Memory B cell (primary cell): Measurements from ENCODE around the gene TEC.
A peak's percentile ranks its signal among the peaks of the same experiment; 100 is the strongest.
"Not testable (repeated sequence)": the region's sequence is repeated elsewhere in the genome, so short reads cannot be mapped to it uniquely, and the experiment has no call there.

Experiments
- ATAC-seq: fragments of 150-1000 bp; cut with Tn5 transposase; 2 replicates; pipeline ENCODE4 v1.10.0; 2021; ENCODE audit warnings: low read depth, mild to moderate bottlenecking, moderate library complexity
- DNase-seq, 2 donors: peaks; one replicate each; pipeline ENCODE4 v3.0.0; 2022; ENCODE audit warnings: low spot score in 2 of 2
- H3K27ac Mint-ChIP-seq: one replicate; pipeline ENCODE4 v1.8.0; 2022; ENCODE audit warnings: mild to moderate bottlenecking, moderate library complexity, mixed read lengths
- H3K27me3 Mint-ChIP-seq: one replicate; pipeline ENCODE4 v1.8.0; 2022; ENCODE audit warnings: mixed read lengths
- H3K36me3 Mint-ChIP-seq: one replicate; pipeline ENCODE4 v1.8.0; 2022; ENCODE audit warnings: mild to moderate bottlenecking, mixed read lengths
- H3K4me1 Mint-ChIP-seq: one replicate; pipeline ENCODE4 v1.8.0; 2022; ENCODE audit warnings: mixed read lengths
- H3K4me3 Mint-ChIP-seq: one replicate; pipeline ENCODE4 v1.8.0; 2022; ENCODE audit warnings: mild to moderate bottlenecking, moderate library complexity, mixed read lengths
- H3K9me3 Mint-ChIP-seq: one replicate; pipeline ENCODE4 v1.8.0; 2022; ENCODE audit warnings: mixed read lengths

Gene TEC

DNA sequence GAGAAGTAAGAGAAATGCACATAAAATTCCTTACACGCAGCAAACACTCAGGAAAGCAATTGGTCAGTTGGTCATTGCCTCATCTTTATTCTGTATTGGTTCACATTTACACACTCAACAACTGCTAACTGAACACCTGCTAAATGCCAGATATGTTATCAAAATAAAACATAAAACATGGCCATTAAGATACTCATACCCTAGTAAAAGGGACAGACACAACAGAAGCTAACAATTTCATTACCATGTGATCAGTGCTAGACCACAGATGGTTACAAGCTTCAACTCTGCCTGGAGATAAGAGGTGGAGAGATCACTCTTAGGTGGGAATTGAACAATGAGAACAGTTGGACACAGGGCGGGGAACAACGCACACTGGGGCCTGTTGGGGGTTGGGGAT, 26.2 kb downstream of the TEC start:
- Mint-ChIP-seq H3K27ac (no peak overlapping the region), H3K27me3 (no peaks in the 10 kb centered on the region), H3K36me3 (peaks cover 8% of the 10 kb centered on the region), H3K4me1 (peaks cover 33% of the 10 kb centered on the region), H3K4me3 (no peak overlapping the region), H3K9me3 (no peaks in the 10 kb centered on the region)
- ATAC-seq (no peak), DNase-seq (no peak)

GRCh38 chr4:48242511-48243195, 27.0 kb downstream of the TEC start:
- no peak for ATAC-seq
- no peak overlapping the region for H3K27ac Mint-ChIP-seq
- no peak for DNase-seq
- no peaks in the 10 kb centered on the region for H3K27me3 Mint-ChIP-seq
- H3K9me3 Mint-ChIP-seq = no peaks in the 10 kb centered on the region
- H3K36me3 Mint-ChIP-seq = peaks cover 8% of the 10 kb centered on the region
- peaks cover 27% of the 10 kb centered on the region for H3K4me1 Mint-ChIP-seq
- H3K4me3 Mint-ChIP-seq = no peak overlapping the region

DNA sequence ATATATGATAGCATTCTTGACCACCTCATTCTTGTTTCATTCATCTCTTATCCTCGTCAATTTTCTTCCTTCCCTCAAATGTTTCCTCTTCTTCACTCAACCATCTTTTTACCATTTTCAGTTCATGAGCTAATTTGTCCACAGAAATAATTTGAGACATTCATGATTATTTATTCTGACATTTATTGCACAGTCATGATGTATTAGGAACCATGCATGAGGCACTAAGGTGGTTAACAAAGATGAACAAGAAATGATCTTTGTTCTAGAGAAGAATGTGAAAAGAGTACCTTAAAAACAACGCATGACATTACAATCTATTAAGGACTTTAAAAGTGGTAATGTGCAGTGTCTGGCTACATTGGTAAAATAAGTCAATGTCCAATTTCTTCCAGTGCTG, 27.9 kb downstream of the TEC start:
- no peak for DNase-seq
- peaks cover 8% of the 10 kb centered on the region for H3K36me3 Mint-ChIP-seq
- H3K4me3 Mint-ChIP-seq = no peak overlapping the region
- H3K27me3 Mint-ChIP-seq = no peaks in the 10 kb centered on the region
- ATAC-seq = no peak
- H3K4me1 Mint-ChIP-seq = peaks cover 25% of the 10 kb centered on the region
- no peak overlapping the region for H3K27ac Mint-ChIP-seq
- no peaks in the 10 kb centered on the region for H3K9me3 Mint-ChIP-seq

DNA sequence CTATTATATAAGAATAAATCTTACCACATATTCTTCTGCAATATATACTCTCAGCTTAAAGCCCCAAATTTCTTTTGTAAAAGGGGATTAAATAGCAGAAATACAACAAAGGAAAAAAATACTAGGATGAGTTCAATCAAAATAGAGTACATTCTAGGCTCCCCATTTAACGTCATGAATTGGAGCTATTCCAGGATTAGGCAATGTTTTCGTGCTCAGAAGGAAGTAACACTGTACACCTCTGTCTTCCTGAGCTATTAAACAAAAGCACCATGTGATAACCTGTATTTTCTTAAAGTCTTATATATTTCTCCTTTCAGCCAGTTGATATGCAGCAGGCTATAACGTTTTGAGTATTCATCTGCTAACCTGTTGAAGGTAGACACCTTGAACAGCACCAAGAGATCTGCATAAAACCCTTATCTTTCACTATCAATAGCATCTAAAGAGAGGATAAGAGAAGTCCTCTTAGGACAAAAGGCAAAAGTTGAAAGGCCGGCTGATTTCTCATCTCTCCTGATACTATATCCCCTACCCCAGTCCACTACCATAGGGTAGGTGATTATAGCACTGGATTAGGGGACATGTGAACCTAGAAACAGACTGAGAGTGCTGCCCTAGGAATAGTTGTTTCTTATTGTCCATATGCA, 31.5 kb downstream of the TEC start:
- no peak overlapping the region for H3K4me3 Mint-ChIP-seq
- DNase-seq (no peak), ATAC-seq (no peak)
- H3K4me1 Mint-ChIP-seq = peaks cover 26% of the 10 kb centered on the region
- peaks cover 4% of the 10 kb centered on the region for H3K36me3 Mint-ChIP-seq
- H3K9me3 Mint-ChIP-seq = peaks cover 2% of the 10 kb centered on the region
- peak overlapping the region; percentile 50 for H3K27ac Mint-ChIP-seq
- H3K27me3 Mint-ChIP-seq = no peaks in the 10 kb centered on the region

- H3K36me3 Mint-ChIP-seq = peaks cover 7% of the 10 kb centered on the region
- H3K27me3 Mint-ChIP-seq = no peaks in the 10 kb centered on the region
- ATAC-seq (no peak), DNase-seq (no peak)
- peaks cover 2% of the 10 kb centered on the region for H3K9me3 Mint-ChIP-seq
- no peak overlapping the region for H3K4me3 Mint-ChIP-seq
- H3K4me1 Mint-ChIP-seq = peaks cover 18% of the 10 kb centered on the region
- no peak overlapping the region for H3K27ac Mint-ChIP-seq
These were observed 34.6 kb downstream of the TEC start for GRCh38 chr4:48235050-48235449.

DNA sequence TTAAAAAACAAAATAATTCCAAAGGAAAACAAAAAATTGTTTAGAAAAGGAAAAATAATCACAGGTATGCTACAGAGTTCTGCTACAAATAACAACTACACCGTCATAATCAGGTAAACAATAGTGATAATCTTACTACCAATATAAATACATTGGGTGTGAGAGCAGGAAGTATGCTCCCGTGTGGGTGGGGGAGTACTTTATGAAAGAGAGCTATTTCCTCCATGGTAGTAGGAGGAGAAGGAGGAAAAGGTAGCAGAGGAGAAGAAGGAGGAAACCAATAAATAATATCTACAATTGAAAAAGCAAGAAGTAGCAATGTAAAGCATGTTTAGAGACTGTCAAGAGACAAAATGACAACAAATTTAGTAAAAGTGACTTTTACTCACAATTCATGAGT, 35.1 kb downstream of the TEC start:
- no peak overlapping the region for H3K4me3 Mint-ChIP-seq
- ATAC-seq (no peak), DNase-seq (no peak)
- H3K27ac Mint-ChIP-seq = no peak overlapping the region
- peaks cover 15% of the 10 kb centered on the region for H3K4me1 Mint-ChIP-seq
- peaks cover 6% of the 10 kb centered on the region for H3K36me3 Mint-ChIP-seq
- no peaks in the 10 kb centered on the region for H3K27me3 Mint-ChIP-seq
- H3K9me3 Mint-ChIP-seq = peaks cover 2% of the 10 kb centered on the region

DNA sequence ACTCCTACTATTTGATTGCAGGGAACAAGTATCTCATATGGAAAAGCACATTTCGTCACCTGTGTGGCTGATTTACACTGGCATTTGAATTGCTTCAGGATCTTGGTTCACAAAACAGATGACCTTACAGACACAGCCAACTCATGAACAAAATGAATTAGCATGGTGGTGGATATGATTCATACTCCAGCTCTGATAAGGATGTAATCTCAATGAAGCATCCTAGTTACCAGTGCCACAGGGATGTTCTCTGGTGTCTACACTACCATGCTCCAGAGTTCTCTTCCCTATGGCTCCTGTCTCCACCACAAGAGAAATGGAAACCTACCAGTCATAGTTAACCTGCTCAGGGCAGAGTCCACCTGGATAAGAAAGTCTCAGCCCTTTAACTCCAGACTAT, 40.7 kb downstream of the TEC start:
- ATAC-seq = no peak
- H3K9me3 Mint-ChIP-seq = peaks cover 2% of the 10 kb centered on the region
- H3K4me1 Mint-ChIP-seq = peaks cover 14% of the 10 kb centered on the region
- peaks cover 15% of the 10 kb centered on the region for H3K36me3 Mint-ChIP-seq
- no peak for DNase-seq
- no peak overlapping the region for H3K4me3 Mint-ChIP-seq
- H3K27ac Mint-ChIP-seq = no peak overlapping the region
- no peaks in the 10 kb centered on the region for H3K27me3 Mint-ChIP-seq

GRCh38 chr4:48227662-48228061, 42.0 kb downstream of the TEC start:
- ATAC-seq (no peak), DNase-seq (no peak)
- Mint-ChIP-seq H3K4me3 (no peak overlapping the region), H3K4me1 (peaks cover 14% of the 10 kb centered on the region), H3K36me3 (peaks cover 15% of the 10 kb centered on the region), H3K27me3 (no peaks in the 10 kb centered on the region), H3K27ac (no peak overlapping the region), H3K9me3 (no peaks in the 10 kb centered on the region)

GRCh38 chr4:48226199-48226598, 43.4 kb downstream of the TEC start:
- Mint-ChIP-seq H3K4me1 (peaks cover 17% of the 10 kb centered on the region), H3K27me3 (no peaks in the 10 kb centered on the region), H3K27ac (no peak overlapping the region), H3K9me3 (no peaks in the 10 kb centered on the region), H3K4me3 (no peak overlapping the region), H3K36me3 (peaks cover 21% of the 10 kb centered on the region)
- ATAC-seq (no peak), DNase-seq (no peak)

GRCh38 chr4:48225368-48226141, 44.1 kb downstream of the TEC start:
- no peak overlapping the region for H3K27ac Mint-ChIP-seq
- DNase-seq (no peak), ATAC-seq (no peak)
- H3K36me3 Mint-ChIP-seq = peaks cover 24% of the 10 kb centered on the region
- no peaks in the 10 kb centered on the region for H3K27me3 Mint-ChIP-seq
- H3K4me3 Mint-ChIP-seq = no peak overlapping the region
- H3K4me1 Mint-ChIP-seq = peaks cover 15% of the 10 kb centered on the region
- no peaks in the 10 kb centered on the region for H3K9me3 Mint-ChIP-seq

DNA sequence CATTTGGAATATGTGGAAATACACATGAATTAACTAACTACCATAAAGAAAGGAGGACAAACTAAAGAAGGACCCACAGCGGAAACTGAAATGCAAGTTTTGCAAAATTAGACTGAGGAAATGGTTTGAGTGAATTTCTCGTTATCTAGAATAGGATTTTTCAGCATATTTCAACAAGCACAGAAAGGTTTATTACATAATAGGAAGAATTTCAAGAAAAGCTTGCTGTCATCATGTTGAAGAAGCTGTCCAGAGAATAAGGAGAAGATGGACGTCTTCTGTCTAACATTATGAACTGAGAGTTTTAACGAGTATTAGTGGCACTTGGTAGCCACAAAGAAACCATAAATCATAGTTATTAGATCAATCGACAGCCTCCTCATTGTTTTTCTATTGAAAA, 45.0 kb downstream of the TEC start:
- Mint-ChIP-seq H3K27me3 (no peaks in the 10 kb centered on the region), H3K36me3 (peaks cover 25% of the 10 kb centered on the region), H3K4me1 (peaks cover 14% of the 10 kb centered on the region), H3K4me3 (no peak overlapping the region), H3K9me3 (no peaks in the 10 kb centered on the region), H3K27ac (no peak overlapping the region)
- ATAC-seq (no peak), DNase-seq (no peak)

- no peaks in the 10 kb centered on the region for H3K27me3 Mint-ChIP-seq
- peaks cover 14% of the 10 kb centered on the region for H3K4me1 Mint-ChIP-seq
- no peak for DNase-seq
- H3K4me3 Mint-ChIP-seq = no peak overlapping the region
- H3K9me3 Mint-ChIP-seq = no peaks in the 10 kb centered on the region
- H3K27ac Mint-ChIP-seq = no peak overlapping the region
- no peak for ATAC-seq
- H3K36me3 Mint-ChIP-seq = peaks cover 28% of the 10 kb centered on the region
These were observed 45.9 kb downstream of the TEC start for GRCh38 chr4:48223633-48224295.

- Mint-ChIP-seq H3K27me3 (no peaks in the 10 kb centered on the region), H3K4me1 (peaks cover 9% of the 10 kb centered on the region), H3K9me3 (no peaks in the 10 kb centered on the region), H3K4me3 (no peak overlapping the region), H3K36me3 (peaks cover 24% of the 10 kb centered on the region), H3K27ac (no peak overlapping the region)
- DNase-seq = no peak
- no peak for ATAC-seq
These were observed 47.1 kb downstream of the TEC start for GRCh38 chr4:48222491-48222890.

GRCh38 chr4:48219430-48219829, 50.2 kb downstream of the TEC start:
- not testable (repeated sequence) for H3K4me1 Mint-ChIP-seq, H3K27ac Mint-ChIP-seq, H3K4me3 Mint-ChIP-seq, DNase-seq, ATAC-seq, H3K27me3 Mint-ChIP-seq, H3K9me3 Mint-ChIP-seq
- peaks cover 20% of the 10 kb centered on the region for H3K36me3 Mint-ChIP-seq
